IMR-90 (cell line): ENCODE results near the gene RIMBP2. TPM values are rescaled to one million over a fixed set of nuclear protein-coding genes. Genes with fewer than 3 reads are reported as not detected.

Experiments
- ATAC-seq: fragments of 200-7000 bp; cut with Tn5 transposase; 2 replicates; pipeline ENCODE4 v1.9.1; 2020; ENCODE audit warnings: low read depth, mild to moderate bottlenecking, moderate library complexity
- BruUV-seq: library from RNA; stranded (reverse); fragments of 400-500 nt; replicated peaks from 2 replicates; lab custom pipeline; 2021; lab: Mats Ljungman, UMichigan
- CTCF ChIA-PET: fragments of 300-600 bp; formaldehyde crosslinking; extraction: SDS; loops from one replicate; lab custom pipeline; 2021; ENCODE audit warnings: antibody characterized with exemption; lab: Yijun Ruan, JAX
- POLR2A ChIA-PET: fragments of 300-600 bp; sonication (Branson Sonifier 250); formaldehyde crosslinking; loops from one replicate; lab custom pipeline; 2022; ENCODE audit warnings: antibody characterized with exemption; ENCODE audit not compliant: unreplicated experiment; lab: Charles Lee
- DNase-seq: peaks from one replicate; pipeline ENCODE4 v3.0.0; 2013
- H2AFZ ChIP-seq: replicated peaks from 2 replicates; pipeline ENCODE3; 2013; ENCODE audit warnings: low read length, mild to moderate bottlenecking; ENCODE audit not compliant: poor library complexity
- H2AK5ac ChIP-seq: 2 replicates; pipeline ENCODE4 v1.6.1; 2013; ENCODE audit warnings: low read depth, low read length, inconsistent platforms
- H2AK9ac ChIP-seq: replicated peaks from 2 replicates; pipeline ENCODE3; 2013; ENCODE audit warnings: mild to moderate bottlenecking, low read depth, low read length, moderate library complexity; ENCODE audit not compliant: poor library complexity
- H2BK120ac ChIP-seq: 2 replicates; pipeline ENCODE4 v1.6.1; 2013; ENCODE audit warnings: low read depth, low read length, inconsistent platforms
- H2BK15ac ChIP-seq: 3 replicates; pipeline ENCODE4 v1.6.1; 2013; ENCODE audit warnings: low read depth, low read length, inconsistent platforms
- H2BK20ac ChIP-seq: 2 replicates; pipeline ENCODE4 v1.6.1; 2013; ENCODE audit warnings: low read depth, mild to moderate bottlenecking, inconsistent platforms, low read length, moderate library complexity
- H2BK5ac ChIP-seq: 2 replicates; pipeline ENCODE4 v1.6.1; 2013; ENCODE audit warnings: mild to moderate bottlenecking, low read depth, low read length, inconsistent platforms; ENCODE audit not compliant: poor library complexity, severe bottlenecking
- H3K14ac ChIP-seq: replicated peaks from 2 replicates; pipeline ENCODE4 v1.6.1; 2013; ENCODE audit warnings: low read depth, low read length, inconsistent platforms
- H3K18ac ChIP-seq: 2 replicates; pipeline ENCODE4 v1.6.1; 2013; ENCODE audit warnings: low read depth, low read length, control low read depth
- H3K23ac ChIP-seq: 2 replicates; pipeline ENCODE4 v1.6.1; 2013; ENCODE audit warnings: low read depth, low read length, inconsistent platforms
- H3K27ac ChIP-seq: 2 replicates; pipeline ENCODE4 v1.5.1; 2013; ENCODE audit warnings: mild to moderate bottlenecking, control low read depth, low read length; ENCODE audit not compliant: insufficient read depth
- H3K27me3 ChIP-seq: 2 replicates; pipeline ENCODE4 v1.6.1; 2013; ENCODE audit warnings: low read length; ENCODE audit not compliant: control insufficient read depth, insufficient read depth
- H3K36me3 ChIP-seq: 2 replicates; pipeline ENCODE4 v1.6.1; 2013; ENCODE audit warnings: low read length, mixed read lengths; ENCODE audit not compliant: control insufficient read depth, insufficient read depth
- H3K4ac ChIP-seq: 2 replicates; pipeline ENCODE4 v1.6.1; 2013; ENCODE audit warnings: low read depth, low read length, inconsistent platforms
- H3K4me1 ChIP-seq: 2 replicates; pipeline ENCODE4 v1.6.1; 2013; ENCODE audit warnings: low read length, mixed read lengths; ENCODE audit not compliant: control insufficient read depth, insufficient read depth
- H3K4me2 ChIP-seq: 2 replicates; pipeline ENCODE4 v1.6.1; 2013; ENCODE audit warnings: low read depth, mild to moderate bottlenecking, control low read depth, low read length, moderate library complexity
- H3K4me3 ChIP-seq: 2 replicates; pipeline ENCODE4 v1.5.1; 2013; ENCODE audit warnings: low read depth, mild to moderate bottlenecking, control low read depth, low read length, moderate library complexity; ENCODE audit not compliant: insufficient read depth
- H3K56ac ChIP-seq: 2 replicates; pipeline ENCODE4 v1.6.1; 2013; ENCODE audit warnings: low read length, inconsistent platforms; ENCODE audit not compliant: insufficient read depth; ENCODE audit errors: extremely low read depth
- H3K79me1 ChIP-seq, 2 experiments: 2 replicates each; pipeline ENCODE4 v1.6.1; 2013; ENCODE audit warnings: low read length in 2 of 2, inconsistent platforms in 1 of 2, low read depth in 1 of 2
- H3K9ac ChIP-seq: 2 replicates; pipeline ENCODE4 v1.6.1; 2013; ENCODE audit warnings: low read depth, low read length, control low read depth
- H3K9me1 ChIP-seq: 2 replicates; pipeline ENCODE4 v1.6.1; 2013; ENCODE audit warnings: low read length, inconsistent platforms; ENCODE audit not compliant: insufficient read depth
- H3K9me3 ChIP-seq: 2 replicates; pipeline ENCODE4 v1.6.1; 2013; ENCODE audit warnings: low read length; ENCODE audit not compliant: control insufficient read depth, insufficient read depth
- H4K20me1 ChIP-seq: 2 replicates; pipeline ENCODE4 v1.6.1; 2013; ENCODE audit warnings: low read length, inconsistent platforms; ENCODE audit not compliant: insufficient read depth
- H4K5ac ChIP-seq: 2 replicates; pipeline ENCODE4 v1.6.1; 2013; ENCODE audit warnings: mild to moderate bottlenecking, low read depth, low read length, control low read depth
- H4K8ac ChIP-seq, 2 experiments: 2 replicates each; pipeline ENCODE4 v1.6.1; 2013; ENCODE audit warnings: low read depth in 2 of 2, low read length in 2 of 2, control low read depth in 1 of 2, inconsistent platforms in 1 of 2
- H4K91ac ChIP-seq: 2 replicates; pipeline ENCODE4 v1.6.1; 2013; ENCODE audit warnings: low read depth, low read length, inconsistent platforms; ENCODE audit not compliant: insufficient read depth
- MAFK ChIP-seq: IDR thresholded peaks from 2 replicates; pipeline ENCODE4 v1.6.1; 2012; ENCODE audit warnings: low read depth, low read length, improper control_type of control experiment
- POLR2A ChIP-seq: IDR thresholded peaks from 2 replicates; pipeline ENCODE4 v1.6.1; 2012; ENCODE audit warnings: mild to moderate bottlenecking, low read depth, low read length
- RFX5 ChIP-seq: IDR thresholded peaks from 2 replicates; pipeline ENCODE4 v1.8.0; 2012; ENCODE audit warnings: low read depth, mild to moderate bottlenecking, low read length, moderate library complexity
- WGBS, 2 experiments: methylation state at CpG; one replicate each; pipeline versions ENCODE4 v1.1.5 to v1.1.7; 2013; ENCODE audit warnings: missing lambda C conversion rate in 2 of 2; ENCODE audit not compliant: insufficient read length in 1 of 2; ENCODE audit errors: extremely low coverage in 2 of 2; 5-methylcytosine and 5-hydroxymethylcytosine counted together
- dilution Hi-C: fragments of 300-500 bp; cut with HindIII; formaldehyde crosslinking; loops from one replicate; pipeline ENCODE4 v1.14.3; 2018; ENCODE audit warnings: low sequenced_read_pairs; ENCODE audit not compliant: unreplicated experiment
- in situ Hi-C: fragments of 300-500 bp; cut with MboI; formaldehyde crosslinking; loops from 3 replicates; pipeline ENCODE4 v1.14.3; 2019; ENCODE audit warnings: low sequenced_read_pairs, inconsistent platforms, mixed read lengths
- intact Hi-C: fragments of 100-400 bp; cut with micrococcal nuclease; formaldehyde crosslinking; loops from 2 replicates; pipeline ENCODE4 v1.10.0; 2022
- polyA plus RNA-seq, 3 experiments: library from polyadenylated mRNA; depleted of rRNA; stranded (reverse); fragments of >200 nt; gene quantifications; 2 replicates each; pipeline ENCODE4 v1.2.3, GENCODE V29; 2012; ENCODE audit warnings: low replicate concordance in 1 of 3
- total RNA-seq: library from RNA; depleted of rRNA; stranded (reverse); fragments of >200 nt; gene quantifications from 2 replicates; pipeline ENCODE4 v1.2.3, GENCODE V29; 2012

The RIMBP2 gene
- total and polyA plus RNA-seq, 2 of the 4 experiments (the other 2 are of a cell fraction) = not detected

DNA sequence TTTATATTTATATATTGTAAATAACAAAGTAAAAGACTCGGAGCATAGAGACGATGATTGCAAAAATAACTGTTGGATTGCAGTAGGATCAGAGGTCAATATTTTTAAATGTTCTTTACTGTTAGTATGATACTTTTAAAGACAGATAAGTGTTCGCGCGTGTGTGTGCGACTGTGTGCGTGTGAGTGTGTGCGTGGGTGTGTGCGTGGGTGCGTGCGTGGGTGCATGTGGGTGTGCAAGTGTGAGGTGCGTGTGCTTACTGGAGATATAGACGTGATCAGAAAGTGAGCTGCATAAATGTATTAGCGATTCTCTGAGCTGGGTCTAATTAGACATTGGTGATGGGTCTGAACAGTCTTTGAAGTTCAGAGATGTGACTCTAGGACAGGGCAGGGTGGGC is 142.9 kb downstream of the RIMBP2 start:
- BruUV-seq = no TSS peak
- Histone ChIP-seq H4K5ac (no peak overlapping the region), H2BK15ac (no peak overlapping the region), H4K20me1 (no peaks in the 10 kb centered on the region), H2BK20ac (no peak overlapping the region), H3K4me2 (no peak overlapping the region), H2AK9ac (no peak overlapping the region), H2AK5ac (no peak overlapping the region), H3K79me1 (no peaks in the 10 kb centered on the region), H2BK5ac (no peak overlapping the region), H2BK120ac (no peak overlapping the region), H3K56ac (no peak overlapping the region), H3K18ac (no peak overlapping the region), H4K8ac (no peak overlapping the region), H3K14ac (no peak overlapping the region), H3K9me1 (no peaks in the 10 kb centered on the region), H3K27ac (no peak overlapping the region), H2AFZ (no peak overlapping the region), H3K23ac (no peak overlapping the region), H3K9ac (no peak overlapping the region), H3K36me3 (no peaks in the 10 kb centered on the region), H3K4me3 (no peak overlapping the region), H3K27me3 (no peaks in the 10 kb centered on the region), H3K4ac (no peak overlapping the region), H4K91ac (no peak overlapping the region), H3K4me1 (no peaks in the 10 kb centered on the region), H3K9me3 (peaks cover 66% of the 10 kb centered on the region)
- 87% methylated on average over 6 of the region's 14 CpGs; no CpG with 5 or more reads in 1 of the 2 experiments for WGBS, 2 experiments
- ChIA-PET CTCF (no interaction called here), POLR2A (no interaction called here)
- ATAC-seq (no peak), DNase-seq (no peak)
- intact Hi-C loops = no loop called here
- TF ChIP-seq MAFK = no peak
- TF ChIP-seq RFX5 = no peak
- no peak for TF ChIP-seq POLR2A
- in situ Hi-C loops = no loop called here
- dilution Hi-C loops = no loop called here
